Activated T-helper 1 cell treated with anti-CD3 and anti-CD28 coated beads, Interleukin-12 subunit alpha, Interleukin-12 subunit beta, Interleukin-2, Interleukin-4 antibody, amounts not matched to agents 30 ng/mL and 10 ng/mL and 1 ng/mL, durations not matched to agents 14 hours and 24 hours and 36 hours (primary cell): Measurements from ENCODE around the gene CGNL1. TPM values are rescaled to one million over a fixed set of nuclear protein-coding genes. Genes with fewer than 3 reads are reported as not detected.

Experiments
- DNase-seq: peaks from one replicate; pipeline ENCODE4 v3.0.0; 2021; ENCODE audit warnings: low spot score
- H3K27ac Mint-ChIP-seq: one replicate; pipeline ENCODE4 v1.8.0; 2021; ENCODE audit warnings: mild to moderate bottlenecking, mixed read lengths
- H3K27me3 Mint-ChIP-seq: one replicate; pipeline ENCODE4 v1.8.0; 2022; ENCODE audit warnings: mild to moderate bottlenecking, moderate library complexity, mixed read lengths; ENCODE audit not compliant: insufficient read depth
- H3K36me3 Mint-ChIP-seq: one replicate; pipeline ENCODE4 v1.8.0; 2021; ENCODE audit warnings: low read depth, mixed read lengths
- H3K4me1 Mint-ChIP-seq: one replicate; pipeline ENCODE4 v1.8.0; 2021; ENCODE audit warnings: low read depth, mixed read lengths
- H3K4me3 Mint-ChIP-seq: one replicate; pipeline ENCODE4 v1.8.0; 2021; ENCODE audit warnings: mild to moderate bottlenecking, moderate library complexity, mixed read lengths
- H3K9me3 Mint-ChIP-seq: one replicate; pipeline ENCODE4 v1.8.0; 2021; ENCODE audit warnings: mixed read lengths
- intact Hi-C: fragments of 100-400 bp; cut with micrococcal nuclease; formaldehyde crosslinking; loops from one replicate; pipeline ENCODE4 v1.15.1; 2024
- total RNA-seq: library from RNA; stranded (reverse); gene quantifications from 2 replicates; pipeline ENCODE4 v1.2.3, GENCODE V29; 2022

CGNL1 gene
- total RNA-seq, 1 donor from 2014 or later = not detected

- Mint-ChIP-seq H3K9me3 (no peaks in the 10 kb centered on the region), H3K36me3 (no peaks in the 10 kb centered on the region)
These were observed 175.7 kb downstream of the CGNL1 start for GRCh38 chr15:57551715-57552677.

GRCh38 chr15:57552678-57553334 is 176.5 kb downstream of the CGNL1 start:
- Mint-ChIP-seq H3K27ac (no peak overlapping the region), H3K9me3 (no peaks in the 10 kb centered on the region), H3K36me3 (no peaks in the 10 kb centered on the region), H3K4me1 (no peaks in the 10 kb centered on the region), H3K4me3 (no peak overlapping the region), H3K27me3 (peaks cover 8% of the 10 kb centered on the region)
- no peak for DNase-seq
- intact Hi-C loops = no loop called here

More at GRCh38 chr15:57551715-57552677, 175.7 kb downstream of the CGNL1 start:
- Mint-ChIP-seq H3K27ac (no peak overlapping the region), H3K4me1 (no peaks in the 10 kb centered on the region), H3K4me3 (no peak overlapping the region), H3K27me3 (peaks cover 6% of the 10 kb centered on the region)
- DNase-seq = no peak
- intact Hi-C loops = no loop called here

GRCh38 chr15:57553526-57553925 is 177.2 kb downstream of the CGNL1 start:
- DNase-seq = no peak
- no peaks in the 10 kb centered on the region for H3K36me3 Mint-ChIP-seq
- H3K4me3 Mint-ChIP-seq = no peak overlapping the region
- intact Hi-C loops = no loop called here
- H3K4me1 Mint-ChIP-seq = no peaks in the 10 kb centered on the region
- no peaks in the 10 kb centered on the region for H3K9me3 Mint-ChIP-seq
- peaks cover 9% of the 10 kb centered on the region for H3K27me3 Mint-ChIP-seq
- no peak overlapping the region for H3K27ac Mint-ChIP-seq

- Mint-ChIP-seq H3K27ac (no peak overlapping the region), H3K9me3 (peaks cover 5% of the 10 kb centered on the region), H3K36me3 (no peaks in the 10 kb centered on the region), H3K4me1 (no peaks in the 10 kb centered on the region), H3K27me3 (peaks cover 9% of the 10 kb centered on the region), H3K4me3 (no peak overlapping the region)
- intact Hi-C loops = no loop called here
- DNase-seq = no peak
These were observed 177.9 kb downstream of the CGNL1 start for GRCh38 chr15:57554063-57554811.

DNA sequence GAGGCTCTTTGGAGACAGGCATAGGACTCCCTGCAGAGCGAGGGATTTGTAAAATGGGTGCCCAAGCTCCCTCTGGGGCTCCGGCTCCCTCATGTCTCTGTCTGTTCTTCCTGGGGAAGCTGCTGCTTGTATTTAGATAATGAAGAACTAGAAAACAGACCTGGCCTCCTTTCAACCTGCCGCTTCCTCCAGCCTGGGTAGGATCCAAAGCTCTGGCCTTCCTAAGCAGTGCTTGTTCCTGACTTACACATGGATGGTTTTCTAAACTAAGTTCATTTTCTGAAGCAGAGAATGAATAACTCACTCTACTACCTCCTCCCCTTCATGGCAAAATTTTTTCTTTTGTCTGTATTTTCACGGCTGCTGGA is 178.5 kb downstream of the CGNL1 start:
- peaks cover 9% of the 10 kb centered on the region for H3K27me3 Mint-ChIP-seq
- H3K4me3 Mint-ChIP-seq = no peak overlapping the region
- H3K27ac Mint-ChIP-seq = no peak overlapping the region
- H3K4me1 Mint-ChIP-seq = no peaks in the 10 kb centered on the region
- intact Hi-C loops = no loop called here
- H3K9me3 Mint-ChIP-seq = peaks cover 5% of the 10 kb centered on the region
- DNase-seq = no peak
- no peaks in the 10 kb centered on the region for H3K36me3 Mint-ChIP-seq

DNA sequence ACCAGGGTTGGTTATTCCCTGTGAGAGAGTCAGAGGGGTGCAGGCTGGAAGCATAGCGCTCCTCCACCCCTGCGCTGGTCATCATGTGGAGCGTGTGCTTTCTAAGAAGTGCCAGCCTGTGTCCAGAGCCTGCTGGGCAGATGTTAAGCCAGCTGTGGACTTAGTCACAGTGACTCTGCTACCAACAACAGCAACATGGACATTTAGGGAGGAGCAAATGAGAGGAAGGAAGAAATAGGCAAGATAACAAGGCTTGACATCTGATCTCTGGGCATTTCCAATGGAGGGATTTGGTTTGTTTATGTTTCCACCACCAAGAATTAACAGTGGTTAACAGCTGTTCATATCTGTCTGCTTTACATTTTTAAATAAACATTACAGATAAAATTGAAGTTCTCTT is 179.0 kb downstream of the CGNL1 start:
- intact Hi-C loops = no loop called here
- DNase-seq = no peak
- Mint-ChIP-seq H3K36me3 (no peaks in the 10 kb centered on the region), H3K4me3 (no peak overlapping the region), H3K9me3 (peaks cover 5% of the 10 kb centered on the region), H3K4me1 (no peaks in the 10 kb centered on the region), H3K27ac (no peak overlapping the region), H3K27me3 (peaks cover 9% of the 10 kb centered on the region)

DNA sequence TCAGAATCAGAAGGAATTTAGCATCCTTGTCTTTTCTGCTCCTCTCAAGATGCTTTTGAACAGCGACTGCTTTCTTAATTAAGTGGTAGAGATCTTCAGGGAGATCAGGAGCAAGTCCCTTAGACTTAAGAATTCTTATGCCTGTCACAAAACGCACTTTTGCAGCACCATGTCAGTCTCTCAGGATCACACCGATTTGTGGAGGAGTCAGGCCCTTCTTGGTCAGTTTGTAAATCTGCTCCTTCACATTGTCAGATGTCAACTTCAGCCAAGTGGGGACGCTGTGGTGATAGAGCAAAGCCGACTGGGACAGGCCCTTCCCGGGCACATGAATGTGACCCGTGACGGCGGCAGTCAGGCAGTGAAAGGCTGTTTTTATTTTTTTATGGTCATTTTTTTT is 179.7 kb downstream of the CGNL1 start:
- Mint-ChIP-seq H3K27me3 (peaks cover 10% of the 10 kb centered on the region), H3K4me3 (no peak overlapping the region), H3K4me1 (peaks cover 7% of the 10 kb centered on the region), H3K27ac (no peak overlapping the region), H3K36me3 (no peaks in the 10 kb centered on the region), H3K9me3 (peaks cover 5% of the 10 kb centered on the region)
- no peak for DNase-seq
- intact Hi-C loops = no loop called here

GRCh38 chr15:57557267-57557666 is 181.0 kb downstream of the CGNL1 start:
- Mint-ChIP-seq H3K27ac (no peak overlapping the region), H3K27me3 (peaks cover 10% of the 10 kb centered on the region), H3K4me3 (no peak overlapping the region), H3K4me1 (peaks cover 16% of the 10 kb centered on the region), H3K36me3 (peaks cover 2% of the 10 kb centered on the region), H3K9me3 (peaks cover 9% of the 10 kb centered on the region)
- intact Hi-C loops = no loop called here
- DNase-seq = no peak

DNA sequence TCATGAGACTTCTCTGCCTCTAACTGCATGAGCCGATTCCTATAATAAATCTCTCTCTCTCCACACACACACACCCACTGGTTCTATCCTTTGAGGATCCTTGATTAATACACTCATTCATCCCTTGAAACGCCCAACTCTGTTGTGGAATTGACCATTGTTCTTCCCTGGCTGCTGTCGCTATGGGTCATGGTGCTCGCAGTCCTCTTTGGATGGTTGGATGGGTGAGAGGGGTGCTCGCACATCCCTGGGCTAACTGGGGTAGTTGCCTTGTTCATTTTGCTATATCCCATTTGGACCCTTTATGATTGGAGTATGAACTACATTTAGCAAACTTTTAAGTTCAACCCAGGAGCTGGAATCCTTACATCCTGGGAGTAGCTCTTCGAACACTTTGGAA is 181.5 kb downstream of the CGNL1 start:
- intact Hi-C loops = loop anchor here (2.0 kb wide), 1 partner anchor 625 kb away; no protein-coding TSS in a partner anchor
- H3K4me3 Mint-ChIP-seq = no peak overlapping the region
- H3K27me3 Mint-ChIP-seq = peaks cover 12% of the 10 kb centered on the region
- H3K4me1 Mint-ChIP-seq = peaks cover 22% of the 10 kb centered on the region
- peaks cover 9% of the 10 kb centered on the region for H3K9me3 Mint-ChIP-seq
- no peak overlapping the region for H3K27ac Mint-ChIP-seq
- H3K36me3 Mint-ChIP-seq = peaks cover 2% of the 10 kb centered on the region
- no peak for DNase-seq

DNA sequence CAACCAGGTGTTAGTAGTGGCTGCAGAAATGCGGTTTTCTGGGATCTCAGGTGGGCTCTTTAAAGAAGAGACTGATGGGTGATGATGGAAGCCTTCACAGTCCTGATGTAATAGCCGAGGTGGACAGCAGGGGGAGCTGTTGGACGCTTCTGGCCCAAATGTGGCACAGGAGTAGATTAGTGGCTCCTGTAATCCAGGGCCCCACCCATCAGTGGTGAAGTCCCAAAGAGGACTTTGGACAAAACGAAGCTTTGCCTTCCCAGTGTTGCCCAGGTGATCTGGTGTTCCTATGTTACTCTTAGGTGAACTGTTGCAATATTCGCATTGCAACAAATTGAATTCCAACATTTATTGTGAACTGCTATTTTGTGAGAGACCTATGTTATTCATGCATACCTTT is 183.6 kb downstream of the CGNL1 start:
- H3K27me3 Mint-ChIP-seq = peaks cover 9% of the 10 kb centered on the region
- H3K4me1 Mint-ChIP-seq = peaks cover 31% of the 10 kb centered on the region
- intact Hi-C loops = loop anchor here (2.0 to 5.0 kb wide), 5 partner anchors 82 to 793 kb away; no protein-coding TSS in a partner anchor
- H3K27ac Mint-ChIP-seq = peak overlapping the region; percentile 20
- no peak overlapping the region for H3K4me3 Mint-ChIP-seq
- H3K36me3 Mint-ChIP-seq = peaks cover 2% of the 10 kb centered on the region
- DNase-seq = peak; percentile 51
- peaks cover 9% of the 10 kb centered on the region for H3K9me3 Mint-ChIP-seq

DNA sequence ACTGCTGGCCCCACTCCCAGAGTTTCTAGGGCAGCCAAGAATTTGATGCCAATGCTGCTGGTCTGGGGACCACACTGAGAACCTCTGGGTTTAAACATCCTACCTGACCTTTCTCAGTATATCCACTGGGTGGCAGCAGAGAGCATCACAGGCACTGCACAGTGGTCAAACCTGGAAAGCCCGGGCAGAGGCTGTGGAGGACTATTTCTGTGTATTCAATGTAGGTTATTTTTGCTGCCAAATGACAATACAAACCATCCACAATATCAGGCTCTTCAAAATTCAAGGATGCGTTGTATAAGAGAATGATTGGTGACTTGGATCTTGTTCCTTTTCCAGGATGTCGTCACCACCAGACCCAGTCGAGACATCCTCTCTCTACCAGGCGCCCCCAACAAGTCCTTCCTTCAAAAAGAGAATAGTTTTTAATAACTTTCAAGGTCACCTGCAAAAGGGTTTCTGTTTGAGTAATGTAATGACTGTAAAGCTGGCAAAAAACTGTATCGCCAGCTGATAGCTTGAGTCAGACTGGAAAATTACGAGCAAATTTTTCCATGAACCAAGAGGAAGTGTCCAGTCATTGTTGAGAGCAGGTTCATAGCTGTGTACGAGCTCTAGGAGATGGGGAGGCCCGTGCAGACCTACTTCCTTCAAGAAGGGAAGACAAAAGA is 184.9 kb downstream of the CGNL1 start:
- Mint-ChIP-seq H3K27me3 (peaks cover 9% of the 10 kb centered on the region), H3K27ac (peak overlapping the region; percentile 88), H3K4me3 (peak overlapping the region; percentile 27), H3K9me3 (peaks cover 9% of the 10 kb centered on the region), H3K4me1 (peaks cover 42% of the 10 kb centered on the region), H3K36me3 (peaks cover 2% of the 10 kb centered on the region)
- peak; percentile 51 for DNase-seq
- intact Hi-C loops = loop anchor here (1.0 to 5.0 kb wide), 7 partner anchors 26 to 794 kb away; partner anchors contain the start of gene POLR2M

DNA sequence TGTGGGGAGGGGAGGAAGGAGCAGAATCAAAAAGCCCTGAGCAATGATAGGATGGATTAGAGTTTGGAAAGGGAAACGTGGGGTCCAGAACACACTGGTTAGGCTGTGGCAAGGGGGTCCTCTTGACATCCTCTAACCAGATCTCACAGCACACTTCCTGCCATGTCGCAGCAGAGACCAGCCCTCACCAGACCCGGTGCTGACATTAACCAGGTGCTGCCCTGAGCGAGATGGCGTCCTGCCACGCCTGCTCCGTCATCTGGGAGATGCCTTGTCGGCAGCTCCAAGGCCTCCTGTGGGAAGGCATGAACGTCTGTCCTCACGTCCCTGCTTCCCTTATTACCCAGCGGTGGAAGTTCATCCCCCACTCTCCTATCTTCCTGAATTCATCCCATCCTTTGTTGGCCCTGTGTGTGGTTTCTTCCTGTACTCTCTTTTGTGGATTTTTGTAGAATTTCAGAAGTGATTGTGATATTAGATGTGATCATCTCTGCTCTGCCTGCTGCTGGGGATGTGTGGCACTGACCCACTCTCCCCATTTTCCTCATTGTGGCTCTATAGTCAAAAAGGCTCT is 186.0 kb downstream of the CGNL1 start:
- intact Hi-C loops = loop anchor here (5.0 kb wide), 4 partner anchors 80 to 795 kb away; no protein-coding TSS in a partner anchor
- no peak for DNase-seq
- Mint-ChIP-seq H3K36me3 (peaks cover 2% of the 10 kb centered on the region), H3K4me3 (no peak overlapping the region), H3K27me3 (peaks cover 9% of the 10 kb centered on the region), H3K4me1 (peaks cover 42% of the 10 kb centered on the region), H3K27ac (peak overlapping the region; percentile 47), H3K9me3 (peaks cover 9% of the 10 kb centered on the region)
